GM23338 (cell line): ENCODE data around the gene USP3. TPM values are rescaled to one million over a fixed set of nuclear protein-coding genes. Genes with fewer than 3 reads are reported as not detected.

Experiments
- ATAC-seq: fragments of 200-7000 bp; cut with Tn5 transposase; 3 replicates; pipeline ENCODE4 v1.9.1; 2020
- DNase-seq: peaks from one replicate; pipeline ENCODE4 v3.0.0-alpha.2; 2015; ENCODE audit warnings: low spot score
- H2AFZ ChIP-seq: fragments of 200-600 bp; sonication (generic); 2 replicates; pipeline ENCODE4 v1.8.0; 2016; ENCODE audit warnings: antibody characterized with exemption, mild to moderate bottlenecking, moderate library complexity
- H3F3A ChIP-seq: fragments of 200-600 bp; sonication (generic); replicated peaks from 2 replicates; pipeline ENCODE4 v1.8.0; 2017; ENCODE audit warnings: antibody characterized with exemption, mixed run types, low read depth
- H3K27ac ChIP-seq: fragments of 200-600 bp; sonication (generic); 2 replicates; pipeline ENCODE4 v1.6.1; 2016; ENCODE audit warnings: low read depth
- H3K27me3 ChIP-seq: fragments of 200-600 bp; sonication (generic); 2 replicates; pipeline ENCODE4 v1.8.0; 2016; ENCODE audit warnings: mild to moderate bottlenecking, mixed run types, moderate library complexity; ENCODE audit not compliant: insufficient read depth
- H3K36me3 ChIP-seq: fragments of 200-600 bp; sonication (generic); 2 replicates; pipeline ENCODE4 v1.8.0; 2016; ENCODE audit warnings: mild to moderate bottlenecking; ENCODE audit not compliant: insufficient read depth
- H3K4me1 ChIP-seq: fragments of 200-600 bp; sonication (generic); 2 replicates; pipeline ENCODE4 v1.8.0; 2016; ENCODE audit warnings: mild to moderate bottlenecking, moderate library complexity; ENCODE audit not compliant: insufficient read depth
- H3K4me2 ChIP-seq: fragments of 200-600 bp; sonication (generic); 2 replicates; pipeline ENCODE4 v1.7.1; 2017; ENCODE audit warnings: mixed run types
- H3K4me3 ChIP-seq: fragments of 200-600 bp; sonication (generic); 2 replicates; pipeline ENCODE4 v1.6.1; 2016; ENCODE audit warnings: mixed run types
- H3K79me2 ChIP-seq: fragments of 200-600 bp; sonication (generic); replicated peaks from 2 replicates; pipeline ENCODE4 v1.8.0; 2017; ENCODE audit warnings: mild to moderate bottlenecking; ENCODE audit not compliant: insufficient read depth
- H3K9me2 ChIP-seq: fragments of 200-600 bp; sonication (generic); 2 replicates; pipeline ENCODE4 v1.8.0; 2017; ENCODE audit not compliant: insufficient read depth
- H4K20me1 ChIP-seq: fragments of 200-600 bp; sonication (generic); replicated peaks from 2 replicates; pipeline ENCODE4 v1.8.0; 2017; ENCODE audit warnings: mild to moderate bottlenecking; ENCODE audit not compliant: insufficient read depth
- H3K27ac Mint-ChIP-seq: 2 replicates; pipeline ENCODE4 v1.8.0; 2020; ENCODE audit warnings: inconsistent platforms, mild to moderate bottlenecking, moderate library complexity, mixed read lengths
- H3K27me3 Mint-ChIP-seq: 3 replicates; pipeline ENCODE4 v1.8.0; 2022; ENCODE audit warnings: low read depth, mild to moderate bottlenecking, moderate library complexity, mixed read lengths, inconsistent platforms; ENCODE audit not compliant: insufficient read depth, poor library complexity
- H3K36me3 Mint-ChIP-seq: 3 replicates; pipeline ENCODE4 v1.8.0; 2021; ENCODE audit warnings: low read depth, mild to moderate bottlenecking, inconsistent platforms, moderate library complexity, mixed read lengths
- H3K4me1 Mint-ChIP-seq: 3 replicates; pipeline ENCODE4 v1.8.0; 2020; ENCODE audit warnings: mild to moderate bottlenecking, inconsistent platforms, mixed read lengths
- H3K4me3 Mint-ChIP-seq: 3 replicates; pipeline ENCODE4 v1.8.0; 2021; ENCODE audit warnings: moderate library complexity, mild to moderate bottlenecking, inconsistent platforms, mixed read lengths
- H3K9me3 Mint-ChIP-seq: 3 replicates; pipeline ENCODE4 v1.8.0; 2020; ENCODE audit warnings: moderate library complexity, mild to moderate bottlenecking, inconsistent platforms, mixed read lengths
- EZH2phosphoT487 ChIP-seq: fragments of 200-600 bp; sonication (generic); IDR thresholded peaks from one replicate; pipeline ENCODE4 v1.8.1; 2018; ENCODE audit warnings: antibody characterized with exemption; ENCODE audit not compliant: unreplicated experiment
- POLR2AphosphoS5 ChIP-seq: IDR thresholded peaks from 2 replicates; pipeline ENCODE4 v1.6.1; 2016; ENCODE audit warnings: antibody characterized with exemption, low read depth
- STAT1 ChIP-seq: IDR thresholded peaks from one replicate; pipeline ENCODE4 v1.6.1; 2016; ENCODE audit warnings: antibody characterized with exemption; ENCODE audit not compliant: unreplicated experiment
- ZNF114 ChIP-seq: fragments of 250-450 bp; sonication (Bioruptor Pico); IDR thresholded peaks from 2 replicates; pipeline ENCODE4 v1.5.0; 2020; ENCODE audit warnings: mild to moderate bottlenecking, moderate library complexity
- ZNF331 ChIP-seq: fragments of 250-450 bp; sonication (Bioruptor Pico); IDR thresholded peaks from 2 replicates; pipeline ENCODE4 v1.5.0; 2020; ENCODE audit warnings: low read depth, mild to moderate bottlenecking, moderate library complexity
- ZNF462 ChIP-seq: fragments of 250-450 bp; sonication (Bioruptor Pico); IDR thresholded peaks from 2 replicates; pipeline ENCODE4 v1.5.0; 2020; ENCODE audit warnings: mild to moderate bottlenecking, moderate library complexity
- polyA plus RNA-seq: library from polyadenylated mRNA; unstranded; fragments of >200 nt; fragmentation: Nextera tagmentation; extraction: Ambion mirVana; gene quantifications from 2 replicates; pipeline ENCODE4 v1.2.1, GENCODE V29; 2016
- total RNA-seq: library from RNA; depleted of rRNA; stranded (reverse); fragments of >200 nt; shearing (Covaris generic); gene quantifications from 2 replicates; pipeline ENCODE4 v1.2.3, GENCODE V29; 2014

USP3 gene
- total and polyA plus RNA-seq, 2 experiments from 2014 or later = 9.7 to 9.9 TPM

GRCh38 chr15:63604281-63604680, 99.9 kb downstream of the USP3 start:
- Mint-ChIP-seq H3K27me3 (peaks cover 34% of the 10 kb centered on the region), H3K9me3 (no peaks in the 10 kb centered on the region), H3K36me3 (no peaks in the 10 kb centered on the region), H3K4me1 (peaks cover 15% of the 10 kb centered on the region), H3K27ac (no peak overlapping the region), H3K4me3 (no peak overlapping the region)
- peaks cover 12% of the 10 kb centered on the region for H3K4me1 ChIP-seq
- no peak for DNase-seq
- no peaks in the 10 kb centered on the region for H3K79me2 ChIP-seq
- TF ChIP-seq STAT1 (no peak), ZNF331 (CRISPR knock-in tag) (no peak), ZNF114 (CRISPR knock-in tag) (no peak), POLR2AphosphoS5 (no peak), EZH2phosphoT487 (no peak), ZNF462 (CRISPR knock-in tag) (no peak)
- no peak overlapping the region for H3K27ac ChIP-seq
- H3K4me2 ChIP-seq = no peak overlapping the region
- H3F3A ChIP-seq = peaks cover 9% of the 10 kb centered on the region; the same call in 1 of the 2 replicates
- H2AFZ ChIP-seq = no peak overlapping the region
- no peak for ATAC-seq
- no peaks in the 10 kb centered on the region for H4K20me1 ChIP-seq
- H3K4me3 ChIP-seq = no peak overlapping the region
- peaks cover 45% of the 10 kb centered on the region for H3K27me3 ChIP-seq
- no peaks in the 10 kb centered on the region for H3K36me3 ChIP-seq
- H3K9me2 ChIP-seq = no peaks in the 10 kb centered on the region

GRCh38 chr15:63605036-63605435, 100.6 kb downstream of the USP3 start:
- ATAC-seq = no peak
- H3K4me3 Mint-ChIP-seq = no peak overlapping the region
- no peak for TF ChIP-seq ZNF462 (CRISPR knock-in tag)

More at GRCh38 chr15:63605036-63605435, 100.6 kb downstream of the USP3 start:
- Histone ChIP-seq H3K27ac (no peak overlapping the region), H2AFZ (no peak overlapping the region), H3K79me2 (no peaks in the 10 kb centered on the region), H3K9me2 (no peaks in the 10 kb centered on the region), H3K27me3 (peaks cover 37% of the 10 kb centered on the region), H3K4me1 (peaks cover 10% of the 10 kb centered on the region), H3K4me2 (no peak overlapping the region), H3K36me3 (no peaks in the 10 kb centered on the region), H3F3A (peaks cover 5% of the 10 kb centered on the region; the same call in 1 of the 2 replicates), H3K4me3 (no peak overlapping the region), H4K20me1 (no peaks in the 10 kb centered on the region)
- Mint-ChIP-seq H3K27me3 (peaks cover 28% of the 10 kb centered on the region), H3K9me3 (no peaks in the 10 kb centered on the region), H3K36me3 (no peaks in the 10 kb centered on the region), H3K27ac (no peak overlapping the region), H3K4me1 (peaks cover 12% of the 10 kb centered on the region)
- DNase-seq = no peak
